MM.1S (cell line): Measurements from ENCODE around the gene USP47.

Source experiments
- CTCF ChIP-seq: fragments of 300-600 bp; sonication (generic); IDR thresholded peaks from 2 replicates; pipeline ENCODE4 v1.5.1; 2016; ENCODE audit warnings: antibody characterized with exemption, low read length, mixed read lengths
- EZH2 ChIP-seq: fragments of 300-600 bp; sonication (generic); optimal IDR thresholded peaks from 2 replicates; pipeline ENCODE3; 2017; ENCODE audit warnings: low read depth, mild to moderate bottlenecking, antibody characterized with exemption, low read length, mixed read lengths
- EZH2phosphoT487 ChIP-seq: fragments of 300-600 bp; sonication (generic); IDR thresholded peaks from 2 replicates; pipeline ENCODE4 v1.6.1; 2018; ENCODE audit warnings: antibody characterized with exemption, low read length

GRCh38 chr11:11793073-11793472 lies 48.7 kb upstream of the USP47 start:
- TF ChIP-seq CTCF (no peak), EZH2 (no peak), EZH2phosphoT487 (no peak)
